ENCODE measurements around the gene CABLES1.

DNA sequence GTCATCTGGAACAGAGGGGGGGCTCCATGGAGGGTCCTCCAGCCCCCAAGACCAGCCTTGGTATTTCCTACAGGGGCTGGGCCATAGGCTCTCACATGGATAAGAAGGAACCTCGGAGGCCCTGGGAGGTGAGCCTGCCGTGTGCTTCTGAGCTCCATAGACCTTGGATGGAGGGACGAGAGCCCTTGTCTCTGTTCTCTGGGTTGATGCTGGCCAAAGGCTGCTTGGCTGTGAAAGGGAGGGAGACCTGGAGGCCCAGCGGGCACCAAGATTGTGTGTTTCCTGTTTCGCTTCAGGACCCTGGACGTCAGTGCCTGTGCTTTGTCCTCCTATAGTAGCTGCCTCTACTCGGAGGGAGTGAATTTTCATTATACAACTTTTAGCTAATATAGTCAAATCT is 20.8 kb downstream of the CABLES1 start:
- TF ChIP-seq, protein P1, sequence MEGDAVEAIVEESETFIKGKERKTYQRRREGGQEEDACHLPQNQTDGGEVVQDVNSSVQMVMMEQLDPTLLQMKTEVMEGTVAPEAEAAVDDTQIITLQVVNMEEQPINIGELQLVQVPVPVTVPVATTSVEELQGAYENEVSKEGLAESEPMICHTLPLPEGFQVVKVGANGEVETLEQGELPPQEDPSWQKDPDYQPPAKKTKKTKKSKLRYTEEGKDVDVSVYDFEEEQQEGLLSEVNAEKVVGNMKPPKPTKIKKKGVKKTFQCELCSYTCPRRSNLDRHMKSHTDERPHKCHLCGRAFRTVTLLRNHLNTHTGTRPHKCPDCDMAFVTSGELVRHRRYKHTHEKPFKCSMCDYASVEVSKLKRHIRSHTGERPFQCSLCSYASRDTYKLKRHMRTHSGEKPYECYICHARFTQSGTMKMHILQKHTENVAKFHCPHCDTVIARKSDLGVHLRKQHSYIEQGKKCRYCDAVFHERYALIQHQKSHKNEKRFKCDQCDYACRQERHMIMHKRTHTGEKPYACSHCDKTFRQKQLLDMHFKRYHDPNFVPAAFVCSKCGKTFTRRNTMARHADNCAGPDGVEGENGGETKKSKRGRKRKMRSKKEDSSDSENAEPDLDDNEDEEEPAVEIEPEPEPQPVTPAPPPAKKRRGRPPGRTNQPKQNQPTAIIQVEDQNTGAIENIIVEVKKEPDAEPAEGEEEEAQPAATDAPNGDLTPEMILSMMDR (IDR thresholded peaks at IDR 0.05), result no peak
- no peak for TF ChIP-seq POLR2A (IDR thresholded peaks at IDR 0.05)

All from vagina (tissue), 2 donors.